ENCODE results near the gene AFF3. TPM values are rescaled to one million over a fixed set of nuclear protein-coding genes. Genes with fewer than 3 reads are reported as not detected.
"Not testable (repeated sequence)": the region's sequence is repeated elsewhere in the genome, so short reads cannot be mapped to it uniquely, and the experiment has no call there.

The AFF3 gene
- total and polyA plus RNA-seq, 2 experiments from 2014 or later = 7.3 to 7.8 TPM

- H3K9me3 ChIP-seq (ENCODE audit: low read depth) = no peaks in the 10 kb centered on the region
- no peak overlapping the region for H3K27ac ChIP-seq
- no peak for TF ChIP-seq CTCF (IDR thresholded peaks at IDR 0.05; ENCODE audit: poor library complexity)
- TF ChIP-seq EZH2phosphoT487 (IDR thresholded peaks at IDR 0.05; ENCODE audit: low read depth, severe bottlenecking, unreplicated experiment) = no peak
- TF ChIP-seq EZH2 (IDR thresholded peaks at IDR 0.05; ENCODE audit: borderline replicate concordance) = no peak
- no peaks in the 10 kb centered on the region for H3K27me3 ChIP-seq
- no peaks in the 10 kb centered on the region for H3K4me1 ChIP-seq (ENCODE audit: insufficient read depth)
- no peak overlapping the region for H2AFZ ChIP-seq
- WGBS (ENCODE audit: low lambda C conversion rate, missing lambda C conversion rate) = 83% methylated on average over 4 of the region's 4 CpGs
- H3K36me3 ChIP-seq (replicated peaks; ENCODE audit: insufficient read depth, low read depth) = no peaks in the 10 kb centered on the region
- H4K20me1 ChIP-seq (ENCODE audit: insufficient read depth, poor library complexity, severe bottlenecking) = no peaks in the 10 kb centered on the region
- H3K4me3 ChIP-seq = no peak overlapping the region
- no peak overlapping the region for H3K4me2 ChIP-seq
- DNase-seq (ENCODE audit: low spot score) = no peak
- no peaks in the 10 kb centered on the region for H3K79me2 ChIP-seq
- no peaks in the 10 kb centered on the region for H3K9me2 ChIP-seq (replicated peaks; ENCODE audit: insufficient read depth)
These were observed 366.8 kb downstream of the AFF3 start for GRCh38 chr2:99775585-99775984.

GRCh38 chr2:99773642-99774041, 368.7 kb downstream of the AFF3 start:
- not testable (repeated sequence) for H3K27me3 ChIP-seq; H3K27ac ChIP-seq; H3K36me3 ChIP-seq (replicated peaks; ENCODE audit: insufficient read depth, low read depth); DNase-seq (ENCODE audit: low spot score); H2AFZ ChIP-seq; H3K4me2 ChIP-seq; H3K79me2 ChIP-seq; H4K20me1 ChIP-seq (ENCODE audit: insufficient read depth, poor library complexity, severe bottlenecking); H3K4me1 ChIP-seq (ENCODE audit: insufficient read depth); H3K9me2 ChIP-seq (replicated peaks; ENCODE audit: insufficient read depth); H3K4me3 ChIP-seq; H3K9me3 ChIP-seq (ENCODE audit: low read depth)
- 71% methylated on average over 1 of the region's 1 CpG for WGBS (ENCODE audit: low lambda C conversion rate, missing lambda C conversion rate)

GRCh38 chr2:99772591-99773331, 369.6 kb downstream of the AFF3 start:
- Histone ChIP-seq H3K4me1 (ENCODE audit: insufficient read depth) (no peaks in the 10 kb centered on the region), H3K27ac (no peak overlapping the region), H3K36me3 (replicated peaks; ENCODE audit: insufficient read depth, low read depth) (no peaks in the 10 kb centered on the region), H3K79me2 (no peaks in the 10 kb centered on the region), H3K4me2 (no peak overlapping the region), H3K9me2 (replicated peaks; ENCODE audit: insufficient read depth) (no peaks in the 10 kb centered on the region), H3K4me3 (no peak overlapping the region), H2AFZ (no peak overlapping the region), H3K27me3 (no peaks in the 10 kb centered on the region), H4K20me1 (ENCODE audit: insufficient read depth, poor library complexity, severe bottlenecking) (no peaks in the 10 kb centered on the region), H3K9me3 (ENCODE audit: low read depth) (no peaks in the 10 kb centered on the region)
- 85% methylated on average over 7 of the region's 7 CpGs for WGBS (ENCODE audit: low lambda C conversion rate, missing lambda C conversion rate)
- TF ChIP-seq EZH2phosphoT487 (IDR thresholded peaks at IDR 0.05; ENCODE audit: low read depth, severe bottlenecking, unreplicated experiment) (no peak), CTCF (IDR thresholded peaks at IDR 0.05; ENCODE audit: poor library complexity) (no peak), EZH2 (IDR thresholded peaks at IDR 0.05; ENCODE audit: borderline replicate concordance) (no peak)
- DNase-seq (ENCODE audit: low spot score) = no peak

- Histone ChIP-seq H3K27me3 (no peaks in the 10 kb centered on the region), H3K79me2 (no peaks in the 10 kb centered on the region), H3K4me2 (no peak overlapping the region), H3K4me1 (ENCODE audit: insufficient read depth) (no peaks in the 10 kb centered on the region), H3K27ac (no peak overlapping the region), H3K9me2 (replicated peaks; ENCODE audit: insufficient read depth) (no peaks in the 10 kb centered on the region), H4K20me1 (ENCODE audit: insufficient read depth, poor library complexity, severe bottlenecking) (no peaks in the 10 kb centered on the region), H3K9me3 (ENCODE audit: low read depth) (no peaks in the 10 kb centered on the region), H2AFZ (no peak overlapping the region), H3K36me3 (replicated peaks; ENCODE audit: insufficient read depth, low read depth) (no peaks in the 10 kb centered on the region), H3K4me3 (no peak overlapping the region)
- DNase-seq (ENCODE audit: low spot score) = no peak
- TF ChIP-seq CTCF (IDR thresholded peaks at IDR 0.05; ENCODE audit: poor library complexity) = no peak
- no peak for TF ChIP-seq EZH2 (IDR thresholded peaks at IDR 0.05; ENCODE audit: borderline replicate concordance)
- no peak for TF ChIP-seq EZH2phosphoT487 (IDR thresholded peaks at IDR 0.05; ENCODE audit: low read depth, severe bottlenecking, unreplicated experiment)
- WGBS (ENCODE audit: low lambda C conversion rate, missing lambda C conversion rate) = 94% methylated on average over 13 of the region's 13 CpGs
These were observed 370.6 kb downstream of the AFF3 start for GRCh38 chr2:99771681-99772333.

Data from hepatocyte (in vitro differentiated cells).